Amniotic epithelial cell (primary cell): ENCODE data around the gene KCNJ2.

Experiments
- DNase-seq: peaks from one replicate; pipeline ENCODE4 v3.0.0-alpha.2; 2010; ENCODE audit warnings: low read depth

KCNJ2 gene

DNA sequence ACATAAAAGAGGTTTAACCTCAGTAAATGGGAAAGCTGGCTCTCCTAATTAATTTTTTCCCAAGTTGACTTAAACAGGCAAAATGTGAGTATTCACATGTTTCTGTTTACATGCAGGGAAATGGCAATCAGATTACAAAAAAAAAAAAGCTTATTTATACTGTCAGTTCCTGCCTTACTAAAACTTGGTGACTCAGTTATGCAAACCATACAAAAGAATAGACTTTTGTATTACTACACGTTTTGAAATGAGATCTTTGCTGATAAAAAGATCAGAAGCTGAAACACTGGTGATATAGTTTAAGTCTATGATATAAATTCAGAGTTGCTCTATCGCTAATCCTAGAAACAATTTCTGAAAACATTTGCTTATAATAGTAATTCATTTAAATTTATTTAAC is 9.4 kb upstream of the KCNJ2 start:
- no peak for DNase-seq

DNA sequence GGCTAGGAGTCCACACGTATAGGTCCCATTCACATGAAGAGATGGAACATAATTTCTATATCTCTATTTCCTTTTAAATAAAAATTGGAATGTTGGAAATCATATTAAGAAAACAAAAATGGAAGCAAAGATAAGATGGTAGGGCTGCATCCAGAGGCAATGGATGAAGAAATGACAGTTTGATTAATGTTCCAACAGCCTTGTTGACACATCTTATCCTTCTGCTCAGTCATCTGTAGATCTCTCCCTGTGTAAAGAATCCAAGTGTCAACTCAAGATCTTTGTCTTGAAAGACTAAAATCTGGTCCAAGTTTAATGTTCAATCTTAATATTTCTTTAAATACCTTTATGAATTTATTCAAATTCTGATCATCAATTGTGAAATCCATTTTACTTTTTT is 7.8 kb upstream of the KCNJ2 start:
- DNase-seq, result no peak

DNA sequence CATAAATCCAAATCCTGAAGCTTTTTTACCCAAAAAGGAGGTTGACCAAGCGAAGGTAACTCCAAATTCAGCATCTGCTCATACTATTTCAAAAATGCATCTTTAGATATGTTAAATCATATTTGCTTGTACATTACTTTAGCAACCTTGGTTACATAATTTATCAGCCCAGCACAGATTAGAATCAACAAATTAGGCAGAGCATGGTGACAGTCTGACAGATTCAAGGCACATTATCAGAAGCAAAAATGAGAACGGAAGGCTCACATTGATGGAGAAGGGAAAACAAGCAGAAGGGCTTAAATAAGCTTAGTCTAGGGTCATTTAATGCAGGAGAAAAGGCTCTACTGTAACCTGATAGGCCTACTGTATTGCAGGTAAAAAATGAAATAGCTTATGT is 3.9 kb upstream of the KCNJ2 start:
- no peak for DNase-seq

DNA sequence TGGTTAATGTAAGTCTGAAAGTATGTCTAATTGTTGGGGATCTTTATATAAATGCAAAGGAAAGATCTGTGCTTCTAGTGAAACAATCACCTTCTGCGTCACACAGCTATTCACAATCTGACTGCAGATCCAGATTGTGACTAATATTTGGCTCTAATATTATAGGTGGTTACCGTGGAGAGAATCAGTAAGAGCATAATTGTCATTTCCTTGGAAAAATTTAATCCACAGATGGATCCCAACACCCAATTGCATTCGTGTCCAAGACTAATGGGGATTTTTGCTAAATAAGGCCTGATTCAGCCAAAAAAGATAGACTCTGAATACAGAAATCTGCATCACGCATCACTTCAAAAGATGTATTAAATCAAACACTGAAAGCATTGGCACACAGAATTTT is 2.7 kb upstream of the KCNJ2 start:
- DNase-seq, result no peak

GRCh38 chr17:70168044-70168976 is 1.0 kb upstream of the KCNJ2 start:
- DNase-seq, result peak; percentile 71

- DNase-seq, result peak; percentile 72
Measured at GRCh38 chr17:70169709-70170597, 621 bp downstream of the KCNJ2 start.

GRCh38 chr17:70171159-70171558 is 1.8 kb downstream of the KCNJ2 start:
- DNase-seq, result no peak

- DNase-seq, result no peak
Measured at GRCh38 chr17:70172449-70172848, 3.1 kb downstream of the KCNJ2 start.

DNA sequence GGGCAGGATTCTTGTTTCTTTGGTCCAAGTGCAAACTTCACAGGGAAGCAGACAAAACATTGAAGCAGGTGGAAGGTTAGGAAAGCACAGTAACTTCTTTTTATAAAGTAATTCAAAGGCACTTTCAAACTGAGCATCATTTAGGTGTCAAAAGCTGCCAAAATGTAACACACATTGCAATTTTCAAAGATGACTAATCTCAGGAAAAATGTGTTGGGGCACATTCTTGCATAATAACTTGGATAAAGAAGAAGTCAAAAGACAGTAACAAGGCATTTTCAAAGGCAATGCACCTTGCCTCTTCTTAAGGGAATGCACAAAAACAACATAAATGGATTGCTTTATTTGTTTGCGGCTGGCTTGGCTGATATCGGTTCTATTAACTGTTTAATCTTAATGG is 3.6 kb downstream of the KCNJ2 start:
- peak; percentile 23 for DNase-seq

- no peak for DNase-seq
Measured at GRCh38 chr17:70173681-70174080, 4.3 kb downstream of the KCNJ2 start.

GRCh38 chr17:70181376-70181775 is 12.0 kb downstream of the KCNJ2 start:
- DNase-seq, result no peak

DNA sequence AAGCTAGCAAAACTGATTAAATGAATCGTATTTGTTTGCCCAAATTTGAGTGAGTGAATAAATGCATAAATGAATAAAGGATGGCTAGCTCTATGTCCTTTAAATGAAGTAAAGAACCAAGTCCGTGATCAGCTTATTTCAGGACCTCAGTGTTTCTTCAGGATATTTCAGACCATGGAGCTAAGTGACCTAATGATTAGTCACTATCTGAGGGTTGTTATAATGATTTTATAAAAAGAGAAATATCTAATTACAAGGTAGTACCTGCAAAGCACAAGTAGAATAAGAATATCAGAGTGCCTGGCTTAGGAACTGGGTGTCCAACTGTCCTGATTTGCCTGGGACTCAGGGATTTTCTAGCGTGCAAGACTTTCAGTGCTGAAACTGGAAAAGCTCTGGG is 12.5 kb downstream of the KCNJ2 start:
- DNase-seq, result no peak

GRCh38 chr17:70183508-70183907 is 14.2 kb downstream of the KCNJ2 start:
- no peak for DNase-seq

GRCh38 chr17:70184207-70184606 is 14.9 kb downstream of the KCNJ2 start:
- DNase-seq, result no peak

GRCh38 chr17:70184770-70185169 is 15.4 kb downstream of the KCNJ2 start:
- DNase-seq, result peak; percentile 82

DNA sequence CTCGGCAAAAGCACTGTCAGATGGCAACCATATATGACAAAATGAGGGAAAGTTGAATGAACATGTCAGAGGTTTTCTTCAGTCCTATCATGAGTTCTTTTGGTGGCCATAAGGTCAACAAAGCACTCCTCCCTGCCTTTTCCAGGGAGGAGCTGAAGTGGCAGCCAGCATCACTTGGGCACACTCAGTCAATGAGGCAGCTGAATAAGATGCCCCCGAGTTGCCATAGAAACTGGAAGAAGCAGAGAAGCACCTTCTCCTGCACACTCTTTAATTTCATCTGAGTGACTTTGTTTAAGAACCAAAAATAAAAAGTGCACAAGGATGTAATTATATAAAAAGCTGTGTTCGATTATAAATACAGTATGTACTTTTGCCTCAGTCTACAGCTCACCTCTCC is 16.0 kb downstream of the KCNJ2 start:
- no peak for DNase-seq

DNA sequence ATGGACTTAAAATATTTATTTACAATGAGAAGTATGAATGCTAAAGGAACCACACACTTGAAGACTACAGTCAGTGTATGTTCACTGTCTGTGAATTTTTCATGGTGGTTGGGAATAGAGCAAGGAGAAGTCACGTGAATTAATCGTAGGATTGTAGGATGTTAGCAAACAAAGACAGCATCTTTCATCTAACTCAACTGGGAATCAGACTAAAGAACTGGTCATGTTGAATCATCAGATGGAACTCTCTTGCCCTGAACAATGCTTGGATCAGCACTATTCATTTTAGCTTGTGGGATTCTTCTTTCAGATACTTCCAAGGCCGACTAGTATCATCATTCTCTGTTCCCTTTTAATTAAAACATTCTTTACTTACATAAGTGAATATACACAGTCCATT is 18.1 kb downstream of the KCNJ2 start:
- DNase-seq, result peak; percentile 44

DNA sequence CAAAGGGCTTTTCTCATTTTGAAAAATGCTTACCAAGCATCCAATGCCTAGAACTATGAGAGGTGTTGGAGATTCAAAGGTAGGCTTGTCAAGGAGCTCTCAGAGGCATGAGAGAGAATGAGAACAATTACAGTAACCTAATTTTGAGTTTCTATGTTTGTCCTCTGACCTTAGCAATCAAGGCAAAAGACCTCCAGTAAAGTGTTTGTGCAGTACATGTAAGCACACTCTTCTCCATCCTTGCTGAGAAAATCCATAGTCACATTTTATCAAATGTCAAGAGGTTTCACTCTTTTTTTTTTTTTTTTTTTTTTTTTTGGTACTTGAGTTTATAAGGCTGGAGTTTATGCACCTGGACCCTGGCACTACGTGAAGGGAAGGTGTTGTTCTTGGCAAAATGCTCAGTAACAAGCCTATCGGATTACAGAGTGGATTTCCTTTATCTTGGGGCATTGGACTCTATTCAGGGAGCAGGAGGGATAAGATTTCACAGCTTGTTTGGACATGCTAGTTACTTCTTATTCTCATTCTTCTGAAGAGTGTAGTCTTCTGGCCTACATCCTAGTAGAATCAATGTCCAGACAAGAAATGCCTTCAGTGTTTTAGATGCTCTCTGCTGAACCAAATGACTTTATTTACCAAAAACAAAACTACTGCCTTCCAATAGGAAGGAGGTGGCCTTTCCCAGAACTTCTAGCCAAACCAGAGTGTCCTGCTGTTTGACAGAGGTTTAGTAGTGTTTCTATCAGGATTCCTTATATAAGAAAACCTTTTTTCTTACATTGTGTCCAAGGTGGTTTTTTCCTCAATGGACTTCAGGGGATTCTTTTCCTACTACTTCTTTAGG is 21.9 kb downstream of the KCNJ2 start:
- no peak for DNase-seq

DNA sequence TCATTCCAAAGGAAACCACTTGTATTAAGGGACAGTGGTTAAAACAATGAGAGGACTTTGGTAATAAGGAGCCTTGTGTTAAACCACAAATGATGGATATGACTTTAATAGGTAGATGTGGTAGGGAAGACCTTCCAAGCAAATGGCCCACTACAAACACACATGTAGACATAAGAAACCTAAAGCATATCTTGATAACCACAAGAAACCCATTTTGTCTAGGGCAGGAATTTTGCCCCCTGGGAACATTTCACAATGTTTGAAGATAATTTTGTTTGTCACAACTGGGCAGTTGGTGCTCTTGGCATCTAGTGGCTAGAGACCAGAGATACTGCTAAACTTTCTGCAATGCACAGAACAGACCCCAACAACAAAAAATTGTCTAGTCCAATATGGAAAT is 25.8 kb downstream of the KCNJ2 start:
- DNase-seq, result no peak

DNA sequence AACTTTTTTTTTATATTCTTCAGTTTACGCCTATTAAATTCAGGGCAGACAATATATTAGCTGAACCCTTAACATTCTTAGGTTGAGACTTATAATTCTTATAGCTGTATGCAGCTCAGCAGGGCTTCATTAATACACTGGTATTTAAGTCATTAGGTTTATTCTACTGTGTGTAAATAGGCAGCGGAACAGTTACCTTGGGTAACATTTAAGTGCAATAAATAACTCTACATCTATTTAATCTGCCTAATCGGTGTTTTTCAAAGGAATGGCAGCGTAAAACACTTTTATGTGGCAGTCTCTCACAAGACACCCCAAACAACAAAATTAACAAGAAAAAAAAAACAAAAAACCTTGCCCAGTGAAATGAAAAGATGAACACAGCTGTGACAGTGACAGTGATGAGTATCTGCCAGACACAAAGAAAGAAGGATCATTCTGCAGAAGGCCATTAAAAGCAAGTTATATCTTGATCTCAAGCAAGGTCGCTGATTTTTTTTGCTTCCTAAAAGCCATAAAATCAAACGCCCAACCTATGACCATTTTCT is 32.6 kb downstream of the KCNJ2 start:
- DNase-seq, result no peak

DNA sequence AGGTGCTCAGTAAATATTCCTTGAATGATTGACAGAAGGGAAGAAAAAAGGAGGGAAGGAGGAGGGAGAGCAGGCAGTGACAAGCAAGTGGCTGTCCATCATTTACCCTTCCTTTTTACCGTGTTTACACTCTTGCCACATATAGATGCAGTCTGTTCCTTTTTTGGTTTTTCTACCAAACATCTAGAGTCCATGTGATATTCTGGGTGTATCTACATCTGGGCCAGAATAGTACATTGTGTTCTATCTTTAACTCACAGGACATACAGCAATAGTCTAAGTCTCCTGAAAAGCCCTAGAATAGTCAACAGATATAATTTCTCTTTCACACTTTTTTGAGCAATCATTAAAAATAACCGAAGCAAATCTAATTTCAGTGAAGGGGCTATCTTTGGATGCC is 33.5 kb downstream of the KCNJ2 start:
- DNase-seq, result no peak

- DNase-seq, result no peak
Measured at GRCh38 chr17:70204431-70204830, 35.1 kb downstream of the KCNJ2 start.
